HepG2 (cell line): ENCODE results near the gene TMEM80. TPM values are rescaled to one million over a fixed set of nuclear protein-coding genes. Genes with fewer than 3 reads are reported as not detected.

Experiments
- ARNT2 ChIP-seq: sonication (generic); formaldehyde crosslinking; IDR thresholded peaks from 2 replicates; pipeline ENCODE4 v1.8.0; 2022; ENCODE audit warnings: mild to moderate bottlenecking, low read depth, missing genetic modification reagents, moderate library complexity
- ATF2 ChIP-seq: sonication (generic); formaldehyde crosslinking; IDR thresholded peaks from 2 replicates; pipeline ENCODE4 v1.4.0; 2020; ENCODE audit warnings: missing genetic modification reagents
- ATF7 ChIP-seq, 2 experiments: fragments of 450-650 bp in 1 of 2; sonication (generic) in 1 of 2; formaldehyde crosslinking in 1 of 2; IDR thresholded peaks; 2 replicates each; pipeline versions ENCODE4 v1.4.0 to v1.6.1; 2016 to 2020; ENCODE audit warnings: antibody characterized with exemption in 1 of 2, mild to moderate bottlenecking in 1 of 2, missing genetic modification reagents in 1 of 2
- BORCS8-MEF2B ChIP-seq: sonication (generic); formaldehyde crosslinking; IDR thresholded peaks from 2 replicates; pipeline ENCODE4 v1.8.0; 2022; ENCODE audit warnings: mild to moderate bottlenecking, missing genetic modification reagents
- EHMT2 ChIP-seq: fragments of 200-600 bp; sonication (generic); IDR thresholded peaks from 2 replicates; pipeline ENCODE4 v1.7.0; 2017; ENCODE audit warnings: antibody characterized with exemption, low read depth, low read length, borderline replicate concordance
- GATAD1 ChIP-seq: IDR thresholded peaks from 2 replicates; pipeline ENCODE4 v1.6.1; 2016; ENCODE audit warnings: missing genetic modification reagents, missing compliant biosample characterization
- HNRNPL ChIP-seq: fragments of 200-400 bp; formaldehyde crosslinking; IDR thresholded peaks from 2 replicates; pipeline ENCODE4 v1.6.1; 2017; ENCODE audit warnings: mild to moderate bottlenecking, low read depth, low read length
- MTA1 ChIP-seq: sonication (generic); formaldehyde crosslinking; IDR thresholded peaks from 2 replicates; pipeline ENCODE4 v1.4.0; 2020; ENCODE audit warnings: missing genetic modification reagents, mild to moderate bottlenecking, borderline replicate concordance
- POLR2AphosphoS5 ChIP-seq: IDR thresholded peaks from 2 replicates; pipeline ENCODE4 v1.6.1; 2012; ENCODE audit warnings: low read depth, low read length
- PREB ChIP-seq: sonication (generic); formaldehyde crosslinking; IDR thresholded peaks from 2 replicates; pipeline ENCODE4 v1.4.0; 2020; ENCODE audit warnings: missing genetic modification reagents
- PRMT3 ChIP-seq: sonication (generic); formaldehyde crosslinking; IDR thresholded peaks from 2 replicates; pipeline ENCODE4 v1.8.1; 2022; ENCODE audit warnings: low read depth, mild to moderate bottlenecking, moderate library complexity, missing genetic modification reagents, borderline replicate concordance
- SIN3B ChIP-seq: fragments of 150-350 bp; IDR thresholded peaks from 2 replicates; pipeline ENCODE4 v1.6.1; 2014; ENCODE audit warnings: low read length
- SMAD1 ChIP-seq: sonication (generic); formaldehyde crosslinking; IDR thresholded peaks from 2 replicates; pipeline ENCODE4 v1.4.0; 2020; ENCODE audit warnings: missing genetic modification reagents, low read depth, mild to moderate bottlenecking, borderline replicate concordance
- TRAFD1 ChIP-seq: sonication (generic); formaldehyde crosslinking; IDR thresholded peaks from 2 replicates; pipeline ENCODE4 v1.5.1; 2020; ENCODE audit warnings: missing genetic modification reagents, mild to moderate bottlenecking, borderline replicate concordance
- ZBTB43 ChIP-seq: sonication (generic); formaldehyde crosslinking; conservative IDR thresholded peaks from 2 replicates; pipeline ENCODE4 v1.4.0; 2020; ENCODE audit warnings: missing genetic modification reagents
- ZFY ChIP-seq: sonication (generic); formaldehyde crosslinking; IDR thresholded peaks from 2 replicates; pipeline ENCODE4 v1.4.0; 2020; ENCODE audit warnings: missing genetic modification reagents
- ZHX1 ChIP-seq: sonication (generic); formaldehyde crosslinking; IDR thresholded peaks from 2 replicates; pipeline ENCODE4 v1.8.1; 2022; ENCODE audit warnings: low read depth, mild to moderate bottlenecking, missing genetic modification reagents
- ZNF343 ChIP-seq: sonication (generic); formaldehyde crosslinking; IDR thresholded peaks from 2 replicates; pipeline ENCODE4 v1.4.0; 2020; ENCODE audit warnings: mild to moderate bottlenecking, missing genetic modification reagents
- ZNF350 ChIP-seq: sonication (generic); formaldehyde crosslinking; IDR thresholded peaks from 2 replicates; pipeline ENCODE4 v1.4.0; 2020; ENCODE audit warnings: mild to moderate bottlenecking, low read depth, missing genetic modification reagents, borderline replicate concordance
- polyA plus RNA-seq, 8 experiments: library from polyadenylated mRNA; depleted of rRNA in 3 of 8; stranded (reverse) in 7 of 8; unstranded in 1 of 8; fragments of >200 nt; fragmentation: Illumina TruSeq in 4 of 8; extraction: Trizol in 4 of 8; gene quantifications; 2 replicates each; pipeline versions ENCODE4 v1.2.1 to v1.2.3, GENCODE V29; 2011 to 2016; ENCODE audit warnings: low read depth in 4 of 8, missing spikeins in 1 of 8, mixed read lengths in 1 of 8; ENCODE audit not compliant: insufficient read depth in 1 of 8
- total RNA-seq, 5 experiments: library from RNA; depleted of rRNA; stranded (reverse); fragments of >200 nt; fragmentation: Illumina TruSeq; extraction: Trizol; gene quantifications; 2 replicates each; pipeline ENCODE4 v1.2.3, GENCODE V29; 2016; ENCODE audit warnings: low read depth in 1 of 5

Gene TMEM80
- total and polyA plus RNA-seq, 2 of the 13 experiments (the other 11 are each of a cell fraction or from before 2014, with no cell fraction given), result 5.6 to 17.1 TPM

- TF ChIP-seq PREB (CRISPR knock-in tag) (no peak), HNRNPL (no peak), ATF2 (CRISPR knock-in tag) (peak; percentile 31; the same call in 1 of the 2 replicates), ZBTB43 (CRISPR knock-in tag) (no peak), SIN3B (no peak), ARNT2 (CRISPR knock-in tag) (peak; percentile 92), TRAFD1 (no peak), MTA1 (CRISPR knock-in tag) (no peak; the same call in 1 of the 2 replicates), EHMT2 (no peak), BORCS8-MEF2B (peak; percentile 72), ZNF343 (CRISPR knock-in tag) (peak; percentile 86; the same call in 1 of the 2 replicates), SMAD1 (CRISPR knock-in tag) (0 out of 2 replicates have a peak, but pooled peaks have one; percentile 34), ZFY (peak; percentile 90), ATF7 (IDR thresholded peaks at IDR 0.05) (no peak), ATF7 (CRISPR knock-in tag; IDR thresholded peaks at IDR 0.05) (0 out of 2 replicates have a peak, but pooled peaks have one; percentile 43), POLR2AphosphoS5 (peak; percentile 60), ZNF350 (CRISPR knock-in tag) (no peak), GATAD1 (CRISPR knock-in tag) (peak; percentile 67), PRMT3 (CRISPR knock-in tag) (peak; percentile 34; the same call in 1 of the 2 replicates), ZHX1 (CRISPR knock-in tag) (no peak; the same call in 1 of the 2 replicates)
These were observed 51.8 kb downstream of the TMEM80 start, which contains the start of gene TALDO1 (continued) for GRCh38 chr11:747158-748006.
